Natural killer cell (primary cell): Measurements from ENCODE around the gene ZC3H7A. TPM values are rescaled to one million over a fixed set of nuclear protein-coding genes. Genes with fewer than 3 reads are reported as not detected.
"Not testable (repeated sequence)": the region's sequence is repeated elsewhere in the genome, so short reads cannot be mapped to it uniquely, and the experiment has no call there.

Source experiments
- ATAC-seq, 3 donors: fragments of 150-1000 bp in 2 of 3; fragments of 200-7000 bp in 1 of 3; cut with Tn5 transposase; 1 replicate in 1 of 3; 2 replicates in 2 of 3; pipeline ENCODE4 v1.10.0; 2021; ENCODE audit warnings: mild to moderate bottlenecking in 2 of 3, moderate library complexity in 2 of 3
- DNase-seq, 2 donors: peaks; one replicate each; pipeline versions ENCODE4 v3.0.0 to v3.0.0-alpha.2; 2013 to 2021; ENCODE audit warnings: mixed read lengths in 1 of 2
- H3K27ac ChIP-seq: one replicate; pipeline ENCODE4 v1.5.1; 2013; ENCODE audit warnings: mild to moderate bottlenecking, low read length
- H3K27me3 ChIP-seq: one replicate; pipeline ENCODE4 v1.6.1; 2013; ENCODE audit warnings: low read length; ENCODE audit not compliant: control insufficient read depth, insufficient read depth
- H3K36me3 ChIP-seq: one replicate; pipeline ENCODE4 v1.6.1; 2013; ENCODE audit warnings: low read length; ENCODE audit not compliant: control insufficient read depth, insufficient read depth
- H3K4me1 ChIP-seq: one replicate; pipeline ENCODE4 v1.6.1; 2013; ENCODE audit warnings: low read length; ENCODE audit not compliant: control insufficient read depth, insufficient read depth
- H3K4me3 ChIP-seq: one replicate; pipeline ENCODE4 v1.5.1; 2013; ENCODE audit warnings: low read length
- H3K9me3 ChIP-seq: one replicate; pipeline ENCODE4 v1.6.1; 2013; ENCODE audit warnings: low read length; ENCODE audit not compliant: control insufficient read depth, insufficient read depth
- H3K27ac Mint-ChIP-seq, 2 donors: one replicate each; pipeline ENCODE4 v1.8.0; 2022; ENCODE audit warnings: mild to moderate bottlenecking in 2 of 2, mixed read lengths in 2 of 2, moderate library complexity in 1 of 2
- H3K27me3 Mint-ChIP-seq, 2 donors: one replicate each; pipeline ENCODE4 v1.8.0; 2022; ENCODE audit warnings: low read depth in 2 of 2, mixed read lengths in 2 of 2
- H3K36me3 Mint-ChIP-seq: one replicate; pipeline ENCODE4 v1.8.0; 2022; ENCODE audit warnings: mixed read lengths
- H3K4me1 Mint-ChIP-seq, 2 donors: one replicate each; pipeline ENCODE4 v1.8.0; 2022; ENCODE audit warnings: mixed read lengths in 2 of 2
- H3K4me3 Mint-ChIP-seq: one replicate; pipeline ENCODE4 v1.8.0; 2022; ENCODE audit warnings: mild to moderate bottlenecking, moderate library complexity, mixed read lengths
- H3K9me3 Mint-ChIP-seq, 2 donors: one replicate each; pipeline ENCODE4 v1.8.0; 2022; ENCODE audit warnings: mixed read lengths in 2 of 2
- WGBS: methylation state at CpG from one replicate; pipeline ENCODE4 v1.1.7; 2013; ENCODE audit warnings: missing lambda C conversion rate; ENCODE audit not compliant: insufficient coverage; 5-methylcytosine and 5-hydroxymethylcytosine counted together
- intact Hi-C: fragments of 100-400 bp; cut with micrococcal nuclease; formaldehyde crosslinking; loops from one replicate; pipeline ENCODE4 v1.14.2; 2022
- total RNA-seq, 4 donors: library from RNA; stranded (reverse); fragments of 120-200 nt in 1 of 4; gene quantifications; one replicate each; pipeline versions ENCODE4 v1.2.3 to v1.2.4, GENCODE V29; 2013 to 2022
- TF ChIP-seq, protein P1 (sequence below): fragments of 200-600 bp; IDR thresholded peaks from one replicate; pipeline ENCODE4 v1.8.0; 2022; ENCODE audit warnings: antibody characterized with exemption

The ZC3H7A gene
- total RNA-seq, 3 donors from 2014 or later (not counting 1 experiment from before 2014, with no cell fraction given): 80.6 to 91.8 (median 84.6) TPM

DNA sequence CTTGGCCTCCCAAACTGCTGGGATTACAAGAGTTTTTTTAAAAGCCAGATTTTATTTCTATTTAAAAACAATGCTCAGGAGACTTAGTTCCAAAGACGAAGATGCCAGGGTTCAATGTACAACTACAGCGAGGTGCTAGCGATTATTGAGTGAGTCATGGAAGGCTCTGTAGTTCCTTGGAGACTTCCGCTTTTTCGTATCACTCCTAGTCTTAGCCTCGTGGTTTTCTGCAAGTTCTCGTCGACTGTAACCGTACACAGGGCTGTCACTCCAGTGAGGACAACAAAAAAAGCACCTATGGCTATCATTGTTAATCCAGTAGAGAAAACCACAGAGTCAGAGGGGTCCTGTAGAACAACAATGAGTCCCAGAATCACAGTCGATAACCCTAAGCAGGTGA lies 22.7 kb upstream of the ZC3H7A start:
- no peaks in the 10 kb centered on the region for H3K27me3 Mint-ChIP-seq
- no peaks in the 10 kb centered on the region for H3K27me3 ChIP-seq
- H3K9me3 ChIP-seq: no peaks in the 10 kb centered on the region
- H3K9me3 Mint-ChIP-seq: no peaks in the 10 kb centered on the region
- H3K4me1 Mint-ChIP-seq: no peaks in the 10 kb centered on the region
- H3K4me3 Mint-ChIP-seq: no peak overlapping the region
- H3K36me3 Mint-ChIP-seq: no peaks in the 10 kb centered on the region
- DNase-seq: no peak
- no peak overlapping the region for H3K27ac ChIP-seq
- WGBS: 53% methylated on average over 10 of the region's 10 CpGs
- no peaks in the 10 kb centered on the region for H3K36me3 ChIP-seq
- no peak overlapping the region for H3K27ac Mint-ChIP-seq
- TF ChIP-seq, protein P1, sequence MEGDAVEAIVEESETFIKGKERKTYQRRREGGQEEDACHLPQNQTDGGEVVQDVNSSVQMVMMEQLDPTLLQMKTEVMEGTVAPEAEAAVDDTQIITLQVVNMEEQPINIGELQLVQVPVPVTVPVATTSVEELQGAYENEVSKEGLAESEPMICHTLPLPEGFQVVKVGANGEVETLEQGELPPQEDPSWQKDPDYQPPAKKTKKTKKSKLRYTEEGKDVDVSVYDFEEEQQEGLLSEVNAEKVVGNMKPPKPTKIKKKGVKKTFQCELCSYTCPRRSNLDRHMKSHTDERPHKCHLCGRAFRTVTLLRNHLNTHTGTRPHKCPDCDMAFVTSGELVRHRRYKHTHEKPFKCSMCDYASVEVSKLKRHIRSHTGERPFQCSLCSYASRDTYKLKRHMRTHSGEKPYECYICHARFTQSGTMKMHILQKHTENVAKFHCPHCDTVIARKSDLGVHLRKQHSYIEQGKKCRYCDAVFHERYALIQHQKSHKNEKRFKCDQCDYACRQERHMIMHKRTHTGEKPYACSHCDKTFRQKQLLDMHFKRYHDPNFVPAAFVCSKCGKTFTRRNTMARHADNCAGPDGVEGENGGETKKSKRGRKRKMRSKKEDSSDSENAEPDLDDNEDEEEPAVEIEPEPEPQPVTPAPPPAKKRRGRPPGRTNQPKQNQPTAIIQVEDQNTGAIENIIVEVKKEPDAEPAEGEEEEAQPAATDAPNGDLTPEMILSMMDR: no peak
- no peak overlapping the region for H3K4me3 ChIP-seq
- H3K4me1 ChIP-seq: no peaks in the 10 kb centered on the region
- intact Hi-C loops: no loop called here
- ATAC-seq: peak in 1 of 3 donors; percentile 49

DNA sequence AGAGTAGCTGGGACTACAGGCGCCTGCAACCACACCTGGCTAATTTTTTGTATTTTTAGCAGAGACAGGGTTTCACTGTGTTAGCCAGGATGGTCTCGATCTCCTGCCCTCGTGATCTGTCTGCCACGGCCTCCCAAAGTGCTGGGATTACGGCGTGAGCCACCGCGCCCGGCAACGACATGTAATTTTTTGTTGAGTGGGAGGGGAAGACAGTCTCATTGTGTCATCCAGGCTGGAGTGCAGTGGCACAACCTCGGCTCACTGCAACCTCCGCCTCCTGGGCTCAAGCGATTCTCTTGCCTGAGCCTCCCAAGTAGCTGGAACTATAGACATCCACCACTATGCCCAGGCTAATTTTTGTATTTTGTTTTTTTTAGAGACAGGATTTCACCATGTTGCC lies 21.9 kb upstream of the ZC3H7A start:
- ATAC-seq, H3K4me3 ChIP-seq, H3K27ac ChIP-seq, H3K36me3 ChIP-seq, H3K27me3 Mint-ChIP-seq, H3K4me1 Mint-ChIP-seq, H3K9me3 Mint-ChIP-seq, intact Hi-C loops, H3K4me1 ChIP-seq, DNase-seq, H3K9me3 ChIP-seq, H3K27me3 ChIP-seq, H3K36me3 Mint-ChIP-seq, H3K4me3 Mint-ChIP-seq, H3K27ac Mint-ChIP-seq: not testable (repeated sequence)
- WGBS: 94% methylated on average over 13 of the region's 13 CpGs

DNA sequence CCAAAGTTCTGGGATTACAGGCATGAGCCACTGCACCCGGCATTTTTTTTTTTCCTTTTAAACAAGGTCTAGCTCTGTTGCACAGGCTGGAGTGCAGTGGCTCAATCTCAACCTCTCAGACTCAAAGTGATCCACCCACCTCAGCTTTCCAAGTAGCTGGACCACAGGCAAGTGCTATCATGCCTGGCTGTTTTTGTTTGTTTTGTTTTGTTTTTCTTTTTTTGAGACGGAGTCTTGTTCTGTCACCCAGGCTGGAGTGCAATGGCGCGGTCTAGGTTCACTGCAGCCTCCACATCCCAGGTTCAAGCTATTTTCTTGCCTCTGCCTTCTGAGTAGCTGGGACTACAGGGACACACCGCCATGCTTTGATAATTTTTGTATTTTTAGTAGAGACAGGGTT lies 19.1 kb upstream of the ZC3H7A start:
- Histone ChIP-seq H3K27ac (no peak overlapping the region), H3K4me3 (no peak overlapping the region), H3K36me3 (no peaks in the 10 kb centered on the region), H3K27me3 (no peaks in the 10 kb centered on the region), H3K9me3 (no peaks in the 10 kb centered on the region), H3K4me1 (no peaks in the 10 kb centered on the region)
- Mint-ChIP-seq H3K4me3 (no peak overlapping the region), H3K27ac (no peak overlapping the region), H3K9me3 (no peaks in the 10 kb centered on the region), H3K27me3 (no peaks in the 10 kb centered on the region), H3K4me1 (no peaks in the 10 kb centered on the region), H3K36me3 (no peaks in the 10 kb centered on the region)
- no peak for DNase-seq
- intact Hi-C loops: no loop called here
- 95% methylated on average over 5 of the region's 5 CpGs for whole genome bisulfite sequencing
- no peak for ATAC-seq
- TF ChIP-seq, protein P1: no peak

GRCh38 chr16:11814800-11815199 lies 17.7 kb upstream of the ZC3H7A start:
- H3K36me3 Mint-ChIP-seq, H3K4me1 ChIP-seq, H3K27ac Mint-ChIP-seq, H3K4me1 Mint-ChIP-seq, H3K9me3 Mint-ChIP-seq, H3K4me3 ChIP-seq, H3K4me3 Mint-ChIP-seq, ATAC-seq, intact Hi-C loops, H3K27ac ChIP-seq, H3K9me3 ChIP-seq, DNase-seq, H3K27me3 ChIP-seq, H3K36me3 ChIP-seq, H3K27me3 Mint-ChIP-seq: not testable (repeated sequence)
- WGBS: 98% methylated on average over 4 of the region's 4 CpGs

DNA sequence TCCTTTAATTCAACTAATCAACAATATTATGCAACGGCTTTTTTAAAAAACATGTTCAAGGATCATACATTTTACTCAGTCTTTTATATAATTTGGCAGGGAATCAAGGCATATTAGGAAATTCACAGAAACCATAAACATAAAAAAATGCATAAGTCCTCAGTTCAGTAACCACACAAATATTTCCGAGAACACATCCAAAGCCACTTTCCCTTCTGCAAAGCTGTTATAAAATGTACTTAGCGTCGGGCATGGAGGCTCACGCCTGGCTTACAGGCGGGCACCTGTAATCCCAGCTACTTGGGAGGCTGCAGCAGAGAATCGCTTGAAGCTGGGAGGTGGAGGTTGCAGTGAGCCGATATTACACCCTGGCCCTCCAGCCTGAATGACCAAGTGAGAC lies 9.7 kb upstream of the ZC3H7A start:
- H3K36me3 ChIP-seq: no peaks in the 10 kb centered on the region
- DNase-seq (no peak), ATAC-seq (no peak)
- H3K9me3 ChIP-seq: no peaks in the 10 kb centered on the region
- 71% methylated on average over 6 of the region's 8 CpGs for WGBS
- H3K27ac ChIP-seq: no peak overlapping the region
- Mint-ChIP-seq H3K36me3 (no peaks in the 10 kb centered on the region), H3K4me3 (no peak overlapping the region), H3K27me3 (no peaks in the 10 kb centered on the region), H3K9me3 (no peaks in the 10 kb centered on the region), H3K4me1 (peaks cover 4 to 6% of the 10 kb centered on the region in 2 donors), H3K27ac (no peak overlapping the region)
- H3K4me1 ChIP-seq: no peaks in the 10 kb centered on the region
- H3K27me3 ChIP-seq: no peaks in the 10 kb centered on the region
- H3K4me3 ChIP-seq: no peak overlapping the region
- intact Hi-C loops: no loop called here
- TF ChIP-seq, protein P1: no peak
